Karpas-422 (cell line): ENCODE results near the gene C6orf141. TPM values are rescaled to one million over a fixed set of nuclear protein-coding genes. Genes with fewer than 3 reads are reported as not detected.

Experiments
- DNase-seq: peaks from one replicate; pipeline ENCODE4 v3.0.0-alpha.2; 2015
- H2AFZ ChIP-seq: fragments of 200-600 bp; sonication (generic); 2 replicates; pipeline ENCODE4 v1.6.1; 2014; ENCODE audit warnings: antibody characterized with exemption, low read length, mixed read lengths
- H3K27ac ChIP-seq: fragments of 200-600 bp; sonication (generic); 2 replicates; pipeline ENCODE4 v1.5.1; 2014; ENCODE audit warnings: mild to moderate bottlenecking, low read length, moderate library complexity
- H3K27me3 ChIP-seq: fragments of 200-600 bp; sonication (generic); 2 replicates; pipeline ENCODE4 v1.6.1; 2014; ENCODE audit warnings: low read length, mixed read lengths
- H3K36me3 ChIP-seq: fragments of 200-600 bp; sonication (generic); 2 replicates; pipeline ENCODE4 v1.6.1; 2014; ENCODE audit warnings: low read length, mixed read lengths; ENCODE audit not compliant: insufficient read depth
- H3K4me1 ChIP-seq: fragments of 200-600 bp; sonication (generic); 2 replicates; pipeline ENCODE4 v1.6.1; 2014; ENCODE audit warnings: mild to moderate bottlenecking, low read length, mixed read lengths
- H3K4me2 ChIP-seq: fragments of 200-600 bp; sonication (generic); 2 replicates; pipeline ENCODE4 v1.6.1; 2014; ENCODE audit warnings: low read length, low read depth, mild to moderate bottlenecking; ENCODE audit not compliant: poor library complexity, severe bottlenecking
- H3K4me3 ChIP-seq: fragments of 200-600 bp; sonication (generic); 2 replicates; pipeline ENCODE4 v1.5.1; 2014; ENCODE audit warnings: mild to moderate bottlenecking, antibody characterized with exemption, low read length, mixed read lengths
- H3K79me2 ChIP-seq: fragments of 200-600 bp; sonication (generic); 2 replicates; pipeline ENCODE4 v1.6.1; 2014; ENCODE audit warnings: mild to moderate bottlenecking, low read length, mixed read lengths
- H3K9ac ChIP-seq: fragments of 200-600 bp; sonication (generic); 2 replicates; pipeline ENCODE4 v1.6.0; 2014; ENCODE audit warnings: low read length
- H3K9me2 ChIP-seq: fragments of 200-600 bp; sonication (generic), shearing (Covaris generic); replicated peaks from 2 replicates; pipeline ENCODE4 v1.6.0; 2014; ENCODE audit warnings: mild to moderate bottlenecking, low read length, moderate library complexity; ENCODE audit not compliant: insufficient read depth
- H3K9me3 ChIP-seq: fragments of 300-700, 200-600 bp; sonication (generic); 2 replicates; pipeline ENCODE4 v1.6.1; 2014; ENCODE audit warnings: low read length, mixed read lengths
- H4K20me1 ChIP-seq: fragments of 200-600 bp; sonication (generic); 2 replicates; pipeline ENCODE4 v1.6.1; 2014; ENCODE audit warnings: mild to moderate bottlenecking, antibody characterized with exemption, low read length, low read depth; ENCODE audit not compliant: insufficient read depth
- total RNA-seq: library from RNA; depleted of rRNA; stranded (reverse); fragments of >200 nt; shearing (Covaris generic); gene quantifications from 2 replicates; pipeline ENCODE4 v1.2.3, GENCODE V29; 2014; ENCODE audit warnings: low replicate concordance

C6orf141 gene
- total RNA-seq, 1 experiment from 2014 or later = not detected

DNA sequence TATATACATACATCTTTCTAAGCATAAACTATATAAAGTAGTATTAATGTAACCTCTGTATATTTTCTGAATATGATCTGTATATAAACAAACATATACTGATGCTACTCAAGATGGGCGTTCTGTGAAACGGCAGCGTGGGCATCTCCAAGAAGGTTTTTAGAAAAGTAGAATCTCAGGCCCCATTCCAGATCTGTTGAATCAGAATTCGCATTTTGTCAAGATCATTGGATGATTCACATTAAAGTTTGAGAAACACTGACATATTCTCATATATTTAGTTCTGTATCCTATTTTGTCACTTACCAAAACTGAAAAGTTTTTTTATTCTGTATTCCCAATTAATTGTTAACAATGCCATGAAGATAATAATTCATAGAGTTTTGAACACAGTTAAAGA, 5.5 kb downstream of the C6orf141 start:
- H3K36me3 ChIP-seq = no peaks in the 10 kb centered on the region
- H3K79me2 ChIP-seq = no peaks in the 10 kb centered on the region
- H3K4me1 ChIP-seq = no peaks in the 10 kb centered on the region
- DNase-seq = no peak
- H3K4me3 ChIP-seq = no peak overlapping the region
- H3K9me2 ChIP-seq = no peaks in the 10 kb centered on the region
- no peaks in the 10 kb centered on the region for H3K27me3 ChIP-seq
- H3K9ac ChIP-seq = no peak overlapping the region
- H2AFZ ChIP-seq = no peak overlapping the region
- no peak overlapping the region for H3K4me2 ChIP-seq
- no peaks in the 10 kb centered on the region for H4K20me1 ChIP-seq
- H3K27ac ChIP-seq = no peak overlapping the region
- H3K9me3 ChIP-seq = no peaks in the 10 kb centered on the region

DNA sequence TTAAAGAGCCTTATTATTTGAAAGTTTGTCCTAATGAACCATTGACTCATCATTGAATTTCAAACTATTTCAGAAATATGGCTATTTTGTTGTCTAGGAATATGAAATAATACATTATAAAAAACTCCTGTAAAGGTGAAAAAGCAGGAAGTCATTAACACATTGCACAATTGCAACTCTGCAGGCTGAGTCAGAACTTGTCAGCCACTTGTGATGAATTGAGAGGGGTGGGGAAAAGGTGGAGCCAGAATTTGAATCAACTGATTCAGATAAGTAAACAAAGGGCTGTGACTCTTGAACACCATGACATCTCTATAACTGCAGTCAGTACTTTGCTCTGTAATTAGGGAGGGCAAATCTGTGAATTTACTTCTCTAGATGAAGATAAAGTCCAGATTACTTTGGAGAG, 6.0 kb downstream of the C6orf141 start:
- Histone ChIP-seq H3K27me3 (no peaks in the 10 kb centered on the region), H3K27ac (no peak overlapping the region), H3K4me3 (no peak overlapping the region), H3K79me2 (no peaks in the 10 kb centered on the region), H2AFZ (no peak overlapping the region), H3K9me3 (no peaks in the 10 kb centered on the region), H3K4me1 (no peaks in the 10 kb centered on the region), H3K9me2 (no peaks in the 10 kb centered on the region), H3K36me3 (no peaks in the 10 kb centered on the region), H3K4me2 (no peak overlapping the region), H3K9ac (no peak overlapping the region), H4K20me1 (no peaks in the 10 kb centered on the region)
- no peak for DNase-seq

DNA sequence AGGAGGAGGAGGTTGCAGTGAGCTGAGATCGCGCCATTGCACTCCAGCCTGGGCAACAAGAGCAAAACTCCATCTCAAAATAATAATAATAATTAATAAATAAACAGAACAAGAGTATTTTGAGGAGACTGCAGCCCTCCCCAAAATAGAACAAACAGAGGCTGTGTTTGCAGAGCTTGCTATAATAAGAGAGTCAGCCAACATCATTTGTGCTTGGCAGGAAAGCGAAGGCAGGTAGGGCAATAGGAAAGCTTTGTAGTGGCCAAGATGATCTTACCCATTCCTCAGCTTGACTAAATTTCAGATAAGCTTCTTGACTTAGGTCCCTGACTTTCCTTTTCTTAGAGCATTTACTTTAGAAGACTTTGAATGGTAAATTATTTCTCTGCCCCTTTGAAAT, 6.7 kb downstream of the C6orf141 start:
- H3K9me3 ChIP-seq = no peaks in the 10 kb centered on the region
- no peaks in the 10 kb centered on the region for H4K20me1 ChIP-seq
- H3K4me1 ChIP-seq = no peaks in the 10 kb centered on the region
- no peak overlapping the region for H2AFZ ChIP-seq
- no peaks in the 10 kb centered on the region for H3K9me2 ChIP-seq
- no peaks in the 10 kb centered on the region for H3K79me2 ChIP-seq
- H3K27me3 ChIP-seq = no peaks in the 10 kb centered on the region
- no peaks in the 10 kb centered on the region for H3K36me3 ChIP-seq
- H3K27ac ChIP-seq = no peak overlapping the region
- H3K4me3 ChIP-seq = no peak overlapping the region
- no peak overlapping the region for H3K4me2 ChIP-seq
- no peak overlapping the region for H3K9ac ChIP-seq
- no peak for DNase-seq

DNA sequence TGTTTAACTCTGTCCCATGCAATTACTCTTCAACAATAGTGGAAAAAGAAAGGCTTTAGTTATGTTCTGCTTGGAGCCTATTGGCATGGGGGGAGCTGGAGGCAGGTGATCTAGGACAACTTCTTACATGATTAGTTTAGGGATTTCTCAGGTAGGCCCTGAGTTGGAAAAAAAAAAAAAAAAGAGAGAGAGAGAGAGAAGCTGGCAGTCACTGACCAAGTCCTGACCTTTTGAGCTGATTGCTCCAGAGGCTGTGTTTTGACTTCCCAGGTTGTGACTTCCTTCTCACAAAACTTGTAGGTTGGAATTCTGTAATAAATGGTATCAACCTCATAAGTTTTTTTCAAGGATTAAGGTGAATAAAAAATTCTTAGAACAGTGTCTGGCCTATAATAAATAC, 7.8 kb downstream of the C6orf141 start:
- Histone ChIP-seq H3K9me2 (no peaks in the 10 kb centered on the region), H3K4me1 (no peaks in the 10 kb centered on the region)

DNA sequence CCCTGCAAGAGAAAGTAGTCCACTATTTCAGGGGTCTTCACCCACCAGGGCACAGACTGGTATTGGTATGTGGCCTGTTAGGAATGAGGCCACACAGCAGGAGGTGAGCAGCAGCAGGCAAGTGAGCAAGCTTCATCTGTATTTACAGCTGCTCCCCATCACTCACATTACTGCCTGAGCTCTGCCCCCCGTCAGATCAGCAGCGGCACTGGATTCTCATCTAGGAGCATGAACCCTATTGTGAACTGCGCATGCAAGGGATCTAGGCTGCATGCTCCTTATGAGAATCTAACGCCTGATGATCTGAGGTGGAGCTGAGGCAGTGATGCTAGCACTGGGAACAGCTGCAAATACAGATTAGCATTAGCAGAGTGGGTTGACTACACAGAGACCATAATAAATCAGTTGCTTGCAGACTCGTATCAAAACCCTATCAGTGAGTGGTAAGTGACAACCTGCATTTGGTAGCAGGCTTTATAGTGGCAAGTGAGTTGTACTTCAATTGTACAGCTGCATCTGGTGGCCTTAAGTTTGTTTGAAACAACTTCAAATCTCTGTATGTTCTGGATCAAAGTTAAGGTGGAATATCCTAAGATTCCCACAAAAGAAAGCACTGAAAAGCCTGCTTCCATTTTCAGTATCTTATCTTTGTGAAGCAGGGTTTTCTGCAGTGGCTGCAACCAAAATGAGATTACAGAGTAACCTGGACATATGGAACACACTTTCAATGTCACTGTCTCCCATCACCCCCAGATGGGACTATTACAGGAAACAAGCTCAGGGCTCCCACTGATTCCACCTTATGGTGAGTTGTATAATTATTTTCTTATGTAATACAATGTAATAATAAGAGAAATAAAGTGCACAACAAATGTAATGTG, 12.8 kb downstream of the C6orf141 start:
- Histone ChIP-seq H4K20me1 (no peaks in the 10 kb centered on the region), H3K9ac (no peak overlapping the region), H3K4me3 (no peak overlapping the region), H3K27ac (no peak overlapping the region), H3K4me1 (no peaks in the 10 kb centered on the region), H3K36me3 (no peaks in the 10 kb centered on the region), H3K9me3 (no peaks in the 10 kb centered on the region), H3K4me2 (no peak overlapping the region), H2AFZ (no peak overlapping the region), H3K9me2 (no peaks in the 10 kb centered on the region), H3K27me3 (no peaks in the 10 kb centered on the region), H3K79me2 (no peaks in the 10 kb centered on the region)
- no peak for DNase-seq

More for the DNA sequence above, 7.8 kb downstream of the C6orf141 start:
- no peaks in the 10 kb centered on the region for H3K36me3 ChIP-seq
- no peak overlapping the region for H3K27ac ChIP-seq
- no peaks in the 10 kb centered on the region for H3K9me3 ChIP-seq
- H3K4me3 ChIP-seq = no peak overlapping the region
- no peak overlapping the region for H3K4me2 ChIP-seq
- H3K9ac ChIP-seq = no peak overlapping the region
- H2AFZ ChIP-seq = no peak overlapping the region
- no peak for DNase-seq
- H4K20me1 ChIP-seq = no peaks in the 10 kb centered on the region
- H3K79me2 ChIP-seq = no peaks in the 10 kb centered on the region
- H3K27me3 ChIP-seq = no peaks in the 10 kb centered on the region

DNA sequence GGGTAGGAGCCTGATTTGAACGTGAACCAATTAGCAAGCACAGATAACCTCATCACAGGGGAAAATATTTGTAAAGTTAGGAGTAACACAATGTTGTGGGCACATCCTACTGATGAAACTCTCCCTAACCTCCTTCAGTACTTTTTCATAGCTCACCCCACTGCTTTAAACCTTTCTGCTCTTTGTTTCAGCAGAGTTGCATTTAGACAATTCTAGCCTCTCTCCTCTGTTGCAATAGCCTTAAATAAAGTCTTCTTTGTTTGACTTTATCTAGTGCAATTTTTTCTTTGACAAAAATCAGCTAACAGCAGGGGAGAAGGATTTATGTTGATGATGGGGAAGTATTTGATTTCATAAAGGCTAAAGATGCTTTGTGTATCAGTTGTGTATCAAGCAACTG, 14.1 kb downstream of the C6orf141 start:
- no peak overlapping the region for H3K27ac ChIP-seq
- no peaks in the 10 kb centered on the region for H3K4me1 ChIP-seq
- H3K4me2 ChIP-seq = no peak overlapping the region
- H3K27me3 ChIP-seq = no peaks in the 10 kb centered on the region
- H3K9ac ChIP-seq = no peak overlapping the region
- no peaks in the 10 kb centered on the region for H4K20me1 ChIP-seq
- H3K4me3 ChIP-seq = no peak overlapping the region
- no peaks in the 10 kb centered on the region for H3K9me3 ChIP-seq
- H2AFZ ChIP-seq = no peak overlapping the region
- no peak for DNase-seq
- no peaks in the 10 kb centered on the region for H3K36me3 ChIP-seq
- no peaks in the 10 kb centered on the region for H3K79me2 ChIP-seq
- no peaks in the 10 kb centered on the region for H3K9me2 ChIP-seq

DNA sequence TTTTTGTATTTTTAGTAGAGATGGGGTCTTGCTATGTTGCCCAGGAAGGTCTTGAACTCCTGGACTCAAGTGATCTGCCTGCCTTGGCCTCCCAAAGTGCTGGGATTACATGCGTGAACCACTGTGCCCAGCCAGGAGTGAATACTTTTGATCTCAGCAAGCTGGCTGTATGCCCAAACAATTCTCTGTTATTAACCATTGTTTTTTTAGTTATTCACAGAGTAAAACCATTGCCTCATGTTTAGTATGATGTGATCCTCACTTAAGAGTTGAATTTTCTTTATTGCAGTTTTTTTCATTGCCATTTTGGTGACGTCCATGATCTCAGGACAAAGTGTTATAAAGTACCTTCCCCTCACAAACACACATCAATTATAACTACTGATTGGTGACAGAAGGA, 14.8 kb downstream of the C6orf141 start:
- no peak for DNase-seq
- Histone ChIP-seq H3K9me2 (no peaks in the 10 kb centered on the region), H3K4me3 (no peak overlapping the region), H3K9me3 (no peaks in the 10 kb centered on the region), H3K4me2 (no peak overlapping the region), H4K20me1 (no peaks in the 10 kb centered on the region), H3K27me3 (no peaks in the 10 kb centered on the region), H3K79me2 (no peaks in the 10 kb centered on the region), H2AFZ (no peak overlapping the region), H3K9ac (no peak overlapping the region), H3K27ac (no peak overlapping the region), H3K36me3 (no peaks in the 10 kb centered on the region), H3K4me1 (no peaks in the 10 kb centered on the region)

DNA sequence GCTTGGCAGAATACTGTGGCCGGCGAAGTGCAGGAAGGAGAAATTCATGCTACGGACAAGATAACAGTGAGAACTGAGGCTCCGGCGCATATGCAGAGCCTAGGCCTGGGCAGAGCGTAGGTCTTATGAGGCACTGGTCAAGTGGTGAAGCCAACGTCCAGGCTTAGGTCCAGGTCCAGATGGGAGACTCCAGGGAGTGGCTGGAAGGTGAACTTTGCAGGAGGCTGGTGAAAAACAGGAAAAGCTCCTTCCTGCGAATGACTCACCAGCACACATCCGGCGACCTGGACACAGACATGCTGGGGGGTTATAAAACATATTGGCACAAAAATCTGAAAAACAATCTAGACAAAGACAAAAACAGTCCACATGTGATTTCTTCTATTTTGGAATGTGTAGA, 15.4 kb downstream of the C6orf141 start:
- no peaks in the 10 kb centered on the region for H3K4me1 ChIP-seq
- no peaks in the 10 kb centered on the region for H3K36me3 ChIP-seq
- no peaks in the 10 kb centered on the region for H3K9me3 ChIP-seq
- no peak overlapping the region for H3K9ac ChIP-seq
- no peaks in the 10 kb centered on the region for H3K79me2 ChIP-seq
- no peaks in the 10 kb centered on the region for H4K20me1 ChIP-seq
- no peak overlapping the region for H2AFZ ChIP-seq
- H3K27ac ChIP-seq = no peak overlapping the region
- no peak overlapping the region for H3K4me3 ChIP-seq
- H3K4me2 ChIP-seq = no peak overlapping the region
- no peaks in the 10 kb centered on the region for H3K27me3 ChIP-seq
- DNase-seq = no peak
- H3K9me2 ChIP-seq = no peaks in the 10 kb centered on the region
